Muscle layer of duodenum (tissue), 2 donors: Measurements from ENCODE around the gene KIAA0586.

Experiments
- H3K27ac ChIP-seq: one replicate; pipeline ENCODE4 v1.7.0; 2013; ENCODE audit warnings: mild to moderate bottlenecking, low read length
- H3K27me3 ChIP-seq: one replicate; pipeline ENCODE4 v1.7.0; 2013; ENCODE audit warnings: low read depth, mild to moderate bottlenecking, control low read depth, low read length
- H3K36me3 ChIP-seq, 2 donors: one replicate each; pipeline ENCODE4 v1.7.0; 2013; ENCODE audit warnings: low read length in 2 of 2, control low read depth in 1 of 2, mild to moderate bottlenecking in 1 of 2; ENCODE audit not compliant: insufficient read depth in 2 of 2, control insufficient read depth in 1 of 2
- H3K4me1 ChIP-seq, 2 donors: one replicate each; pipeline ENCODE4 v1.7.0; 2013; ENCODE audit warnings: low read length in 2 of 2, mild to moderate bottlenecking in 2 of 2, control low read depth in 1 of 2, moderate library complexity in 1 of 2; ENCODE audit not compliant: insufficient read depth in 2 of 2, control insufficient read depth in 1 of 2
- H3K4me3 ChIP-seq, 2 donors: one replicate each; pipeline ENCODE4 v1.7.0; 2013; ENCODE audit warnings: low read length in 2 of 2, low read depth in 1 of 2, mild to moderate bottlenecking in 1 of 2
- H3K9me3 ChIP-seq, 2 donors: one replicate each; pipeline ENCODE4 v1.7.0; 2013; ENCODE audit warnings: low read length in 2 of 2, control low read depth in 1 of 2, mild to moderate bottlenecking in 1 of 2; ENCODE audit not compliant: control insufficient read depth in 1 of 2
- donor health status: healthy.

The KIAA0586 gene

GRCh38 chr14:58549105-58549757, 121.7 kb downstream of the KIAA0586 start:
- Histone ChIP-seq H3K9me3 (no peaks in the 10 kb centered on the region), H3K27me3 (no peaks in the 10 kb centered on the region), H3K4me3 (no peak overlapping the region), H3K36me3 (no peaks in the 10 kb centered on the region), H3K4me1 (no peaks in the 10 kb centered on the region), H3K27ac (no peak overlapping the region)

- H3K36me3 ChIP-seq: no peaks in the 10 kb centered on the region
- H3K27me3 ChIP-seq: no peaks in the 10 kb centered on the region
- H3K4me1 ChIP-seq: no peaks in the 10 kb centered on the region
- H3K27ac ChIP-seq: no peak overlapping the region
- H3K4me3 ChIP-seq: no peak overlapping the region
- H3K9me3 ChIP-seq: no peaks in the 10 kb centered on the region
These were observed 126.4 kb downstream of the KIAA0586 start for GRCh38 chr14:58553959-58554358.

GRCh38 chr14:58555647-58556046, 128.1 kb downstream of the KIAA0586 start:
- Histone ChIP-seq H3K4me3 (no peak overlapping the region), H3K36me3 (no peaks in the 10 kb centered on the region), H3K9me3 (no peaks in the 10 kb centered on the region), H3K27me3 (no peaks in the 10 kb centered on the region), H3K27ac (no peak overlapping the region), H3K4me1 (no peaks in the 10 kb centered on the region)

GRCh38 chr14:58557242-58557641, 129.7 kb downstream of the KIAA0586 start:
- H3K4me1 ChIP-seq: peaks cover 0 to 8% of the 10 kb centered on the region in 2 donors
- no peak overlapping the region for H3K27ac ChIP-seq
- H3K9me3 ChIP-seq: no peaks in the 10 kb centered on the region
- no peak overlapping the region for H3K4me3 ChIP-seq
- H3K36me3 ChIP-seq: no peaks in the 10 kb centered on the region
- H3K27me3 ChIP-seq: no peaks in the 10 kb centered on the region

- no peaks in the 10 kb centered on the region for H3K9me3 ChIP-seq
- no peak overlapping the region for H3K27ac ChIP-seq
- no peak overlapping the region for H3K4me3 ChIP-seq
- no peaks in the 10 kb centered on the region for H3K27me3 ChIP-seq
- H3K4me1 ChIP-seq: peaks cover 0 to 11% of the 10 kb centered on the region in 2 donors
- H3K36me3 ChIP-seq: no peaks in the 10 kb centered on the region
These were observed 132.7 kb downstream of the KIAA0586 start for GRCh38 chr14:58560208-58560607.

GRCh38 chr14:58562141-58562540, 134.6 kb downstream of the KIAA0586 start:
- Histone ChIP-seq H3K27ac (no peak overlapping the region), H3K9me3 (no peaks in the 10 kb centered on the region), H3K4me1 (peaks cover 0 to 11% of the 10 kb centered on the region in 2 donors), H3K4me3 (no peak overlapping the region), H3K27me3 (no peaks in the 10 kb centered on the region), H3K36me3 (no peaks in the 10 kb centered on the region)

GRCh38 chr14:58563978-58564377, 136.5 kb downstream of the KIAA0586 start:
- H3K4me3 ChIP-seq: no peak overlapping the region
- H3K4me1 ChIP-seq: peaks cover 0 to 11% of the 10 kb centered on the region in 2 donors
- H3K27me3 ChIP-seq: no peaks in the 10 kb centered on the region
- no peaks in the 10 kb centered on the region for H3K9me3 ChIP-seq
- H3K36me3 ChIP-seq: no peaks in the 10 kb centered on the region
- H3K27ac ChIP-seq: no peak overlapping the region

GRCh38 chr14:58565832-58566231, 138.3 kb downstream of the KIAA0586 start:
- H3K27ac ChIP-seq: no peak overlapping the region
- H3K36me3 ChIP-seq: no peaks in the 10 kb centered on the region
- H3K27me3 ChIP-seq: no peaks in the 10 kb centered on the region
- H3K4me1 ChIP-seq: peaks cover 0 to 11% of the 10 kb centered on the region in 2 donors
- H3K9me3 ChIP-seq: no peaks in the 10 kb centered on the region
- H3K4me3 ChIP-seq: no peak overlapping the region

GRCh38 chr14:58566979-58567378, 139.5 kb downstream of the KIAA0586 start:
- Histone ChIP-seq H3K4me3 (no peak overlapping the region), H3K4me1 (peaks cover 0 to 14% of the 10 kb centered on the region in 2 donors), H3K27ac (no peak overlapping the region), H3K9me3 (no peaks in the 10 kb centered on the region), H3K36me3 (no peaks in the 10 kb centered on the region), H3K27me3 (no peaks in the 10 kb centered on the region)

- H3K27ac ChIP-seq: no peak overlapping the region
- H3K4me3 ChIP-seq: no peak overlapping the region
- H3K9me3 ChIP-seq: no peaks in the 10 kb centered on the region
- peaks cover 0 to 14% of the 10 kb centered on the region in 2 donors for H3K4me1 ChIP-seq
- no peaks in the 10 kb centered on the region for H3K27me3 ChIP-seq
- H3K36me3 ChIP-seq: no peaks in the 10 kb centered on the region
These were observed 140.8 kb downstream of the KIAA0586 start for GRCh38 chr14:58568322-58568721.

GRCh38 chr14:58571256-58571655, 143.7 kb downstream of the KIAA0586 start:
- Histone ChIP-seq H3K9me3 (no peaks in the 10 kb centered on the region), H3K27me3 (no peaks in the 10 kb centered on the region), H3K4me3 (no peak overlapping the region), H3K27ac (no peak overlapping the region), H3K4me1 (peaks cover 0 to 14% of the 10 kb centered on the region in 2 donors), H3K36me3 (no peaks in the 10 kb centered on the region)
